ENCODE data around the gene PLS3. TPM values are rescaled to one million over a fixed set of nuclear protein-coding genes. Genes with fewer than 3 reads are reported as not detected.
"Not testable (repeated sequence)": the region's sequence is repeated elsewhere in the genome, so short reads cannot be mapped to it uniquely, and the experiment has no call there.

The PLS3 gene
- total and polyA plus RNA-seq, 4 donors = 63.1 to 221 (median 116) TPM

GRCh38 chrX:115639334-115639880 is 78.4 kb downstream of the PLS3 start:
- no peak overlapping the region for H3K27ac ChIP-seq (ENCODE audit: low read depth in 1 of 2, low read length in 1 of 2)
- no peak for TF ChIP-seq CTCF (IDR thresholded peaks at IDR 0.05; ENCODE audit: control extremely low read depth, extremely low read depth)
- no peak overlapping the region for H3K9ac ChIP-seq (ENCODE audit: insufficient read depth in 1 of 2, low read length in 2 of 2)
- no peak for ATAC-seq (ENCODE audit: insufficient read depth, low FRiP score)
- no peaks in the 10 kb centered on the region for H3K9me3 ChIP-seq (ENCODE audit: control insufficient read depth in 4 of 4, insufficient read depth in 3 of 4, low read length in 3 of 4)
- H3K36me3 ChIP-seq (ENCODE audit: control insufficient read depth in 4 of 4, insufficient read depth in 4 of 4, low read length in 4 of 4) = peaks cover 0 to 18% (median 2%) of the 10 kb centered on the region in 4 donors
- H3K4me3 ChIP-seq = no peak overlapping the region
- H3K27me3 ChIP-seq (ENCODE audit: control insufficient read depth in 3 of 3, insufficient read depth in 3 of 3, low read length in 2 of 3) = peaks cover 0 to 35% (median 24%) of the 10 kb centered on the region in 3 donors
- 26 to 68% methylated on average over 5 of the region's 5 CpGs for WGBS, 2 donors
- DNase-seq = no peak
- peaks cover 0 to 5% (median 0%) of the 10 kb centered on the region in 5 donors for H3K4me1 ChIP-seq (ENCODE audit: control insufficient read depth in 5 of 5, insufficient read depth in 5 of 5, low read length in 5 of 5)

- no peak overlapping the region for H3K4me3 ChIP-seq
- WGBS, 2 donors = 47 to 51% methylated on average over 2 of the region's 2 CpGs
- H3K27ac ChIP-seq (ENCODE audit: low read depth in 1 of 2, low read length in 1 of 2) = peak overlapping the region; percentile 4 to 14
- H3K4me1 ChIP-seq (ENCODE audit: control insufficient read depth in 5 of 5, insufficient read depth in 5 of 5, low read length in 5 of 5) = peaks cover 0 to 5% (median 0%) of the 10 kb centered on the region in 5 donors
- no peak overlapping the region for H3K9ac ChIP-seq (ENCODE audit: insufficient read depth in 1 of 2, low read length in 2 of 2)
- peaks cover 0 to 27% (median 16%) of the 10 kb centered on the region in 3 donors for H3K27me3 ChIP-seq (ENCODE audit: control insufficient read depth in 3 of 3, insufficient read depth in 3 of 3, low read length in 2 of 3)
- no peak for TF ChIP-seq CTCF (IDR thresholded peaks at IDR 0.05; ENCODE audit: control extremely low read depth, extremely low read depth)
- no peaks in the 10 kb centered on the region for H3K9me3 ChIP-seq (ENCODE audit: control insufficient read depth in 4 of 4, insufficient read depth in 3 of 4, low read length in 3 of 4)
- peaks cover 0 to 16% (median 1%) of the 10 kb centered on the region in 4 donors for H3K36me3 ChIP-seq (ENCODE audit: control insufficient read depth in 4 of 4, insufficient read depth in 4 of 4, low read length in 4 of 4)
- DNase-seq = peak in 2 of 3 donors; percentile 14 to 29
- no peak for ATAC-seq (ENCODE audit: insufficient read depth, low FRiP score)
Measured at GRCh38 chrX:115642311-115642710, 81.3 kb downstream of the PLS3 start.

GRCh38 chrX:115642895-115643530 is 82.0 kb downstream of the PLS3 start:
- peak; percentile 86 for TF ChIP-seq CTCF (IDR thresholded peaks at IDR 0.05; ENCODE audit: control extremely low read depth, extremely low read depth)
- ATAC-seq (ENCODE audit: insufficient read depth, low FRiP score) = no peak
- peak; percentile 67 to 88 (median 82) for DNase-seq

GRCh38 chrX:115644397-115644796 is 83.4 kb downstream of the PLS3 start:
- H3K9ac ChIP-seq (ENCODE audit: insufficient read depth in 1 of 2, low read length in 2 of 2); H3K4me1 ChIP-seq (ENCODE audit: control insufficient read depth in 5 of 5, insufficient read depth in 5 of 5, low read length in 5 of 5); H3K4me3 ChIP-seq; ATAC-seq (ENCODE audit: insufficient read depth, low FRiP score); H3K27ac ChIP-seq (ENCODE audit: low read depth in 1 of 2, low read length in 1 of 2); H3K9me3 ChIP-seq (ENCODE audit: control insufficient read depth in 4 of 4, insufficient read depth in 3 of 4, low read length in 3 of 4); DNase-seq: not testable (repeated sequence)
- H3K36me3 ChIP-seq (ENCODE audit: control insufficient read depth in 4 of 4, insufficient read depth in 4 of 4, low read length in 4 of 4) = peaks cover 0 to 21% (median 0%) of the 10 kb centered on the region in 4 donors
- peaks cover 0 to 25% (median 22%) of the 10 kb centered on the region in 3 donors for H3K27me3 ChIP-seq (ENCODE audit: control insufficient read depth in 3 of 3, insufficient read depth in 3 of 3, low read length in 2 of 3)
- 82 to 97% methylated on average over 5 of the region's 5 CpGs for WGBS, 2 donors

More at GRCh38 chrX:115642895-115643530, 82.0 kb downstream of the PLS3 start:
- peaks cover 0 to 5% (median 0%) of the 10 kb centered on the region in 5 donors for H3K4me1 ChIP-seq (ENCODE audit: control insufficient read depth in 5 of 5, insufficient read depth in 5 of 5, low read length in 5 of 5)
- H3K27ac ChIP-seq (ENCODE audit: low read depth in 1 of 2, low read length in 1 of 2) = no peak overlapping the region
- H3K9ac ChIP-seq (ENCODE audit: insufficient read depth in 1 of 2, low read length in 2 of 2) = no peak overlapping the region
- 24 to 33% methylated on average over 5 of the region's 5 CpGs for WGBS, 2 donors
- peaks cover 0 to 22% (median 19%) of the 10 kb centered on the region in 3 donors for H3K27me3 ChIP-seq (ENCODE audit: control insufficient read depth in 3 of 3, insufficient read depth in 3 of 3, low read length in 2 of 3)
- no peak overlapping the region for H3K4me3 ChIP-seq
- H3K9me3 ChIP-seq (ENCODE audit: control insufficient read depth in 4 of 4, insufficient read depth in 3 of 4, low read length in 3 of 4) = no peaks in the 10 kb centered on the region
- H3K36me3 ChIP-seq (ENCODE audit: control insufficient read depth in 4 of 4, insufficient read depth in 4 of 4, low read length in 4 of 4) = peaks cover 0 to 20% (median 0%) of the 10 kb centered on the region in 4 donors
